SK-N-SH (cell line): ENCODE measurements around the gene NKX2-3. TPM values are rescaled to one million over a fixed set of nuclear protein-coding genes. Genes with fewer than 3 reads are reported as not detected.

Experiments used
- CTCF ChIA-PET: fragments of 300-600, 350-600 bp; formaldehyde crosslinking; extraction: SDS; loops from one replicate; lab custom pipeline; 2021; lab: Yijun Ruan, JAX
- POLR2A ChIA-PET: fragments of 350-600 bp; sonication (Branson Sonifier 250); formaldehyde crosslinking; extraction: SDS; loops from one replicate; lab custom pipeline; 2020; ENCODE audit warnings: antibody characterized with exemption, inconsistent platforms; lab: Yijun Ruan, JAX
- DNase-seq: peaks from one replicate; pipeline ENCODE4 v3.0.0; 2012
- H2AFZ ChIP-seq: fragments of 200-600 bp; sonication (generic); 2 replicates; pipeline ENCODE4 v1.8.1; 2016; ENCODE audit warnings: antibody characterized with exemption, mild to moderate bottlenecking, low read depth
- H3F3A ChIP-seq: fragments of 200-600 bp; sonication (generic); replicated peaks from 2 replicates; pipeline ENCODE3; 2016; ENCODE audit warnings: antibody characterized with exemption, mild to moderate bottlenecking; ENCODE audit not compliant: insufficient read depth
- H3K27ac ChIP-seq, 2 experiments: fragments of 200-500 bp in 1 of 2; fragments of 200-600 bp in 1 of 2; sonication (Bioruptor generic) in 1 of 2; sonication (generic), shearing (Covaris generic) in 1 of 2; 2 replicates each; pipeline versions ENCODE4 v1.5.1 to v1.6.1; 2014 to 2016; ENCODE audit warnings: low read depth in 2 of 2, inconsistent platforms in 1 of 2, low read length in 1 of 2, mild to moderate bottlenecking in 1 of 2, mixed read lengths in 1 of 2
- H3K27me3 ChIP-seq: fragments of 200-600 bp; sonication (generic), shearing (Covaris generic); 2 replicates; pipeline ENCODE4 v1.6.1; 2016; ENCODE audit warnings: mixed run types; ENCODE audit not compliant: insufficient read depth
- H3K36me3 ChIP-seq, 2 experiments: fragments of 200-500 bp in 1 of 2; fragments of 200-600 bp in 1 of 2; sonication (Bioruptor generic) in 1 of 2; sonication (generic) in 1 of 2; replicated peaks in 1 of 2; 2 replicates each; pipeline versions ENCODE3 to v1.5.1; 2014 to 2016; ENCODE audit warnings: low read length in 1 of 2, mild to moderate bottlenecking in 1 of 2; ENCODE audit not compliant: insufficient read depth in 2 of 2, control insufficient read depth in 1 of 2
- H3K4me1 ChIP-seq, 2 experiments: fragments of 200-500 bp in 1 of 2; fragments of 200-600 bp in 1 of 2; sonication (Bioruptor generic) in 1 of 2; sonication (generic), shearing (Covaris generic) in 1 of 2; 2 replicates each; pipeline versions ENCODE4 v1.5.1 to v1.6.1; 2014 to 2016; ENCODE audit warnings: low read depth in 1 of 2, low read length in 1 of 2, mixed run types in 1 of 2; ENCODE audit not compliant: insufficient read depth in 2 of 2, control insufficient read depth in 1 of 2
- H3K4me2 ChIP-seq: fragments of 200-600 bp; sonication (generic), shearing (Covaris generic); 2 replicates; pipeline ENCODE4 v1.6.1; 2017; ENCODE audit warnings: mixed run types
- H3K4me3 ChIP-seq, 2 experiments: fragments of 200-500 bp in 1 of 2; fragments of 200-600 bp in 1 of 2; sonication (Bioruptor generic) in 1 of 2; sonication (generic), shearing (Covaris generic) in 1 of 2; 2 replicates each; pipeline versions ENCODE4 v1.5.1 to v1.8.1; 2014 to 2016; ENCODE audit warnings: low read depth in 2 of 2, inconsistent platforms in 1 of 2, low read length in 1 of 2, mild to moderate bottlenecking in 1 of 2, mixed read lengths in 1 of 2, moderate library complexity in 1 of 2
- H3K79me2 ChIP-seq: fragments of 200-600 bp; sonication (generic); 2 replicates; pipeline ENCODE4 v1.8.1; 2017; ENCODE audit warnings: mild to moderate bottlenecking; ENCODE audit not compliant: insufficient read depth
- H3K9ac ChIP-seq: fragments of 200-600 bp; sonication (generic); 2 replicates; pipeline ENCODE4 v1.6.1; 2017; ENCODE audit warnings: mixed run types
- H3K9me2 ChIP-seq: fragments of 200-600 bp; sonication (generic); 2 replicates; pipeline ENCODE4 v1.6.1; 2017; ENCODE audit warnings: mixed run types
- H3K9me3 ChIP-seq: fragments of 200-600 bp; sonication (generic); 2 replicates; pipeline ENCODE4 v1.6.1; 2017; ENCODE audit warnings: mixed run types, mild to moderate bottlenecking, moderate library complexity
- H4K20me1 ChIP-seq: fragments of 200-600 bp; sonication (generic); 2 replicates; pipeline ENCODE4 v1.6.1; 2017; ENCODE audit warnings: mild to moderate bottlenecking, mixed run types; ENCODE audit not compliant: insufficient read depth
- CHD2 ChIP-seq: fragments of 150-350 bp; IDR thresholded peaks from 2 replicates; pipeline ENCODE4 v1.6.1; 2018; ENCODE audit warnings: low read length; ENCODE audit not compliant: partially characterized antibody
- EZH2phosphoT487 ChIP-seq: fragments of 200-600 bp; sonication (generic); IDR thresholded peaks from 2 replicates; pipeline ENCODE4 v1.6.1; 2017; ENCODE audit warnings: low read depth, mixed run types, mild to moderate bottlenecking, antibody characterized with exemption, moderate library complexity, borderline replicate concordance
- FOXJ3 ChIP-seq: sonication (generic); formaldehyde crosslinking; IDR thresholded peaks from 2 replicates; pipeline ENCODE4 v1.5.1; 2020; ENCODE audit warnings: mild to moderate bottlenecking, missing genetic modification reagents
- IRF3 ChIP-seq: fragments of 150-350 bp; IDR thresholded peaks from 2 replicates; pipeline ENCODE4 v1.6.1; 2016; ENCODE audit warnings: mild to moderate bottlenecking, low read depth, low read length
- JUND ChIP-seq: IDR thresholded peaks from 2 replicates; pipeline ENCODE4 v1.4.0; 2012
- MAX ChIP-seq: IDR thresholded peaks from 2 replicates; pipeline ENCODE4 v1.4.0; 2012; ENCODE audit warnings: low read depth
- MEF2A ChIP-seq: IDR thresholded peaks from 2 replicates; pipeline ENCODE4 v1.4.0; 2012; ENCODE audit warnings: low read depth, borderline replicate concordance
- MXI1 ChIP-seq: IDR thresholded peaks from 2 replicates; pipeline ENCODE4 v1.6.1; 2012; ENCODE audit warnings: mild to moderate bottlenecking, low read depth, low read length, improper control_type of control experiment
- NFIC ChIP-seq: IDR thresholded peaks from 2 replicates; pipeline ENCODE4 v1.4.0; 2012; ENCODE audit warnings: borderline replicate concordance
- POLR2AphosphoS5 ChIP-seq: IDR thresholded peaks from 2 replicates; pipeline ENCODE4 v1.6.1; 2012; ENCODE audit warnings: low read depth, low read length
- RAD21 ChIP-seq: IDR thresholded peaks from 2 replicates; pipeline ENCODE4 v1.6.1; 2012; ENCODE audit warnings: mild to moderate bottlenecking, low read length
- RCOR1 ChIP-seq: fragments of 150-350 bp; IDR thresholded peaks from 2 replicates; pipeline ENCODE4 v1.6.1; 2017; ENCODE audit warnings: antibody characterized with exemption, low read length
- RFX5 ChIP-seq: IDR thresholded peaks from 2 replicates; pipeline ENCODE4 v1.6.1; 2012; ENCODE audit warnings: mild to moderate bottlenecking, improper control_type of control experiment, low read length
- RXRA ChIP-seq: IDR thresholded peaks from 2 replicates; pipeline ENCODE4 v1.4.0; 2012; ENCODE audit warnings: low read depth, mild to moderate bottlenecking, borderline replicate concordance
- TAF1 ChIP-seq: IDR thresholded peaks from 2 replicates; pipeline ENCODE4 v1.6.1; 2012; ENCODE audit warnings: low read depth, mild to moderate bottlenecking, low read length, moderate library complexity, borderline replicate concordance
- YY1 ChIP-seq: IDR thresholded peaks from 2 replicates; pipeline ENCODE4 v1.4.0; 2012; ENCODE audit warnings: low read depth, mild to moderate bottlenecking
- WGBS: methylation state at CpG from one replicate; pipeline ENCODE4 v1.1.6; 2017; ENCODE audit warnings: low lambda C conversion rate; 5-methylcytosine and 5-hydroxymethylcytosine counted together
- polyA plus RNA-seq, 3 experiments: library from polyadenylated mRNA; depleted of rRNA; stranded (reverse); fragments of >200 nt; gene quantifications; 2 replicates each; pipeline ENCODE4 v1.2.3, GENCODE V29; 2012

NKX2-3 gene
- polyA plus RNA-seq, 1 of the 3 experiments (the other 2 are of a cell fraction), result not detected

- Histone ChIP-seq H3K4me1 (peaks cover 0 to 6% of the 10 kb centered on the region in 2 experiments; a peak in 1 of 4 replicates), H3K79me2 (no peaks in the 10 kb centered on the region), H2AFZ (no peak overlapping the region), H3K27ac (no peak overlapping the region), H3K4me3 (no peak overlapping the region), H3K4me2 (no peak overlapping the region), H3K27me3 (peaks cover 84% of the 10 kb centered on the region), H4K20me1 (no peaks in the 10 kb centered on the region), H3K9me2 (no peaks in the 10 kb centered on the region), H3K36me3 (no peaks in the 10 kb centered on the region), H3F3A (no peaks in the 10 kb centered on the region), H3K9me3 (no peaks in the 10 kb centered on the region), H3K9ac (no peak overlapping the region)
- 0% methylated on average over 3 of the region's 3 CpGs for WGBS
- ChIA-PET CTCF (interaction anchor here (1.2 to 1.6 kb wide), 2 partner anchors 9 to 44 kb away, joined by 4 read pairs; no protein-coding TSS in a partner anchor), POLR2A (no interaction called here)
- DNase-seq, result no peak
- TF ChIP-seq MXI1 (no peak), RCOR1 (no peak), MAX (no peak), CHD2 (no peak), NFIC (no peak), FOXJ3 (CRISPR knock-in tag) (no peak), POLR2AphosphoS5 (no peak), JUND (no peak), RXRA (no peak), RAD21 (no peak), TAF1 (no peak), YY1 (no peak), IRF3 (no peak), MEF2A (no peak), RFX5 (no peak)
Measured at GRCh38 chr10:99551616-99552015, 18.9 kb downstream of the NKX2-3 start.

GRCh38 chr10:99555371-99555770 lies 22.6 kb downstream of the NKX2-3 start:
- no peaks in the 10 kb centered on the region for H3K9me3 ChIP-seq
- peaks cover 88% of the 10 kb centered on the region for H3K27me3 ChIP-seq
- WGBS, result 26% methylated on average over 8 of the region's 11 CpGs
- CTCF ChIA-PET, result no interaction called here
- no peak overlapping the region for H3K27ac ChIP-seq
- H4K20me1 ChIP-seq, result no peaks in the 10 kb centered on the region
- TF ChIP-seq MAX (no peak), EZH2phosphoT487 (no peak)
- H3F3A ChIP-seq, result no peaks in the 10 kb centered on the region
- H3K36me3 ChIP-seq, result no peaks in the 10 kb centered on the region
- no peak overlapping the region for H3K4me2 ChIP-seq
- no peaks in the 10 kb centered on the region for H3K9me2 ChIP-seq
- H3K9ac ChIP-seq, result no peak overlapping the region
- H3K4me1 ChIP-seq, result peaks cover 0 to 6% of the 10 kb centered on the region in 2 experiments; a peak in 1 of 4 replicates
- DNase-seq, result no peak
- H3K79me2 ChIP-seq, result no peaks in the 10 kb centered on the region
- no peak overlapping the region for H3K4me3 ChIP-seq
- POLR2A ChIA-PET, result no interaction called here
- no peak overlapping the region for H2AFZ ChIP-seq
